Measurements from ENCODE around the gene POLR2H.
"Not testable (repeated sequence)": the region's sequence is repeated elsewhere in the genome, so short reads cannot be mapped to it uniquely, and the experiment has no call there.

Gene POLR2H

GRCh38 chr3:184338511-184338945, 23.0 kb upstream of the POLR2H start:
- H3K4me3 ChIP-seq (ENCODE audit: low read length) = peak overlapping the region; percentile 43
- peaks cover 30% of the 10 kb centered on the region for H3K36me3 ChIP-seq (ENCODE audit: insufficient read depth, low read length)
- H2AFZ ChIP-seq (ENCODE audit: low read depth, low read length) = no peak overlapping the region
- H3K27me3 ChIP-seq (ENCODE audit: insufficient read depth, low read length) = no peaks in the 10 kb centered on the region
- H3K4me1 ChIP-seq (ENCODE audit: insufficient read depth, low read length) = peaks cover 33% of the 10 kb centered on the region
- H3K9me3 ChIP-seq (ENCODE audit: low read length) = no peaks in the 10 kb centered on the region

- Histone ChIP-seq H3K9me3 (ENCODE audit: low read length) (no peaks in the 10 kb centered on the region), H3K36me3 (ENCODE audit: insufficient read depth, low read length) (peaks cover 28% of the 10 kb centered on the region), H3K27me3 (ENCODE audit: insufficient read depth, low read length) (no peaks in the 10 kb centered on the region), H3K4me3 (ENCODE audit: low read length) (peak overlapping the region; percentile 43), H2AFZ (ENCODE audit: low read depth, low read length) (no peak overlapping the region), H3K4me1 (ENCODE audit: insufficient read depth, low read length) (peaks cover 33% of the 10 kb centered on the region)
These were observed 22.5 kb upstream of the POLR2H start for GRCh38 chr3:184339001-184339400.

GRCh38 chr3:184339451-184340135, 21.9 kb upstream of the POLR2H start:
- H3K9me3 ChIP-seq (ENCODE audit: low read length); H2AFZ ChIP-seq (ENCODE audit: low read depth, low read length); H3K4me3 ChIP-seq (ENCODE audit: low read length); H3K27me3 ChIP-seq (ENCODE audit: insufficient read depth, low read length): not testable (repeated sequence)
- Histone ChIP-seq H3K36me3 (ENCODE audit: insufficient read depth, low read length) (peaks cover 22% of the 10 kb centered on the region), H3K4me1 (ENCODE audit: insufficient read depth, low read length) (peaks cover 33% of the 10 kb centered on the region)

- H3K36me3 ChIP-seq (ENCODE audit: insufficient read depth, low read length) = peaks cover 29% of the 10 kb centered on the region
- no peak overlapping the region for H3K4me3 ChIP-seq (ENCODE audit: low read length)
- H3K9me3 ChIP-seq (ENCODE audit: low read length) = no peaks in the 10 kb centered on the region
- H2AFZ ChIP-seq (ENCODE audit: low read depth, low read length) = no peak overlapping the region
- H3K27me3 ChIP-seq (ENCODE audit: insufficient read depth, low read length) = no peaks in the 10 kb centered on the region
- peaks cover 38% of the 10 kb centered on the region for H3K4me1 ChIP-seq (ENCODE audit: insufficient read depth, low read length)
These were observed 19.6 kb upstream of the POLR2H start for GRCh38 chr3:184341925-184342324.

GRCh38 chr3:184343200-184343876, 18.2 kb upstream of the POLR2H start:
- Histone ChIP-seq H3K27me3 (ENCODE audit: insufficient read depth, low read length) (no peaks in the 10 kb centered on the region), H3K36me3 (ENCODE audit: insufficient read depth, low read length) (peaks cover 32% of the 10 kb centered on the region)

GRCh38 chr3:184344579-184345316, 16.8 kb upstream of the POLR2H start:
- no peaks in the 10 kb centered on the region for H3K27me3 ChIP-seq (ENCODE audit: insufficient read depth, low read length)
- no peak overlapping the region for H2AFZ ChIP-seq (ENCODE audit: low read depth, low read length)
- H3K36me3 ChIP-seq (ENCODE audit: insufficient read depth, low read length) = peaks cover 35% of the 10 kb centered on the region

More at GRCh38 chr3:184343200-184343876, 18.2 kb upstream of the POLR2H start:
- Histone ChIP-seq H2AFZ (ENCODE audit: low read depth, low read length) (no peak overlapping the region), H3K4me1 (ENCODE audit: insufficient read depth, low read length) (peaks cover 25% of the 10 kb centered on the region), H3K4me3 (ENCODE audit: low read length) (no peak overlapping the region), H3K9me3 (ENCODE audit: low read length) (no peaks in the 10 kb centered on the region)

GRCh38 chr3:184345317-184346144, 16.0 kb upstream of the POLR2H start:
- no peaks in the 10 kb centered on the region for H3K27me3 ChIP-seq (ENCODE audit: insufficient read depth, low read length)
- peaks cover 13% of the 10 kb centered on the region for H3K4me1 ChIP-seq (ENCODE audit: insufficient read depth, low read length)
- no peaks in the 10 kb centered on the region for H3K9me3 ChIP-seq (ENCODE audit: low read length)
- H2AFZ ChIP-seq (ENCODE audit: low read depth, low read length) = no peak overlapping the region
- H3K4me3 ChIP-seq (ENCODE audit: low read length) = no peak overlapping the region
- H3K36me3 ChIP-seq (ENCODE audit: insufficient read depth, low read length) = peaks cover 37% of the 10 kb centered on the region

More at GRCh38 chr3:184344579-184345316, 16.8 kb upstream of the POLR2H start:
- H3K4me1 ChIP-seq (ENCODE audit: insufficient read depth, low read length) = peaks cover 13% of the 10 kb centered on the region
- no peak overlapping the region for H3K4me3 ChIP-seq (ENCODE audit: low read length)
- no peaks in the 10 kb centered on the region for H3K9me3 ChIP-seq (ENCODE audit: low read length)

GRCh38 chr3:184346480-184347190, 14.9 kb upstream of the POLR2H start:
- Histone ChIP-seq H3K9me3 (ENCODE audit: low read length) (no peaks in the 10 kb centered on the region), H2AFZ (ENCODE audit: low read depth, low read length) (no peak overlapping the region), H3K4me3 (ENCODE audit: low read length) (no peak overlapping the region), H3K27me3 (ENCODE audit: insufficient read depth, low read length) (no peaks in the 10 kb centered on the region), H3K36me3 (ENCODE audit: insufficient read depth, low read length) (peaks cover 44% of the 10 kb centered on the region), H3K4me1 (ENCODE audit: insufficient read depth, low read length) (peaks cover 13% of the 10 kb centered on the region)

GRCh38 chr3:184347321-184348056, 14.0 kb upstream of the POLR2H start:
- Histone ChIP-seq H3K4me3 (ENCODE audit: low read length) (no peak overlapping the region), H2AFZ (ENCODE audit: low read depth, low read length) (no peak overlapping the region), H3K27me3 (ENCODE audit: insufficient read depth, low read length) (no peaks in the 10 kb centered on the region), H3K9me3 (ENCODE audit: low read length) (no peaks in the 10 kb centered on the region), H3K4me1 (ENCODE audit: insufficient read depth, low read length) (peaks cover 13% of the 10 kb centered on the region), H3K36me3 (ENCODE audit: insufficient read depth, low read length) (peaks cover 50% of the 10 kb centered on the region)

GRCh38 chr3:184348057-184348382, 13.5 kb upstream of the POLR2H start:
- Histone ChIP-seq H3K4me1 (ENCODE audit: insufficient read depth, low read length) (peaks cover 13% of the 10 kb centered on the region), H3K9me3 (ENCODE audit: low read length) (no peaks in the 10 kb centered on the region), H2AFZ (ENCODE audit: low read depth, low read length) (no peak overlapping the region), H3K4me3 (ENCODE audit: low read length) (no peak overlapping the region), H3K36me3 (ENCODE audit: insufficient read depth, low read length) (peaks cover 50% of the 10 kb centered on the region), H3K27me3 (ENCODE audit: insufficient read depth, low read length) (no peaks in the 10 kb centered on the region)

GRCh38 chr3:184349563-184350470, 11.7 kb upstream of the POLR2H start:
- Histone ChIP-seq H3K4me1 (ENCODE audit: insufficient read depth, low read length) (peaks cover 10% of the 10 kb centered on the region), H3K4me3 (ENCODE audit: low read length) (no peak overlapping the region), H3K36me3 (ENCODE audit: insufficient read depth, low read length) (peaks cover 56% of the 10 kb centered on the region), H3K9me3 (ENCODE audit: low read length) (no peaks in the 10 kb centered on the region), H3K27me3 (ENCODE audit: insufficient read depth, low read length) (no peaks in the 10 kb centered on the region), H2AFZ (ENCODE audit: low read depth, low read length) (no peak overlapping the region)
